DMS153 (cell line): ENCODE measurements around the gene LIMCH1.
"Not testable (repeated sequence)": the region's sequence is repeated elsewhere in the genome, so short reads cannot be mapped to it uniquely, and the experiment has no call there.

Experiments
- DNase-seq: peaks from one replicate; lab custom pipeline; 2025; lab: John Stamatoyannopoulos, UW

The LIMCH1 gene

DNA sequence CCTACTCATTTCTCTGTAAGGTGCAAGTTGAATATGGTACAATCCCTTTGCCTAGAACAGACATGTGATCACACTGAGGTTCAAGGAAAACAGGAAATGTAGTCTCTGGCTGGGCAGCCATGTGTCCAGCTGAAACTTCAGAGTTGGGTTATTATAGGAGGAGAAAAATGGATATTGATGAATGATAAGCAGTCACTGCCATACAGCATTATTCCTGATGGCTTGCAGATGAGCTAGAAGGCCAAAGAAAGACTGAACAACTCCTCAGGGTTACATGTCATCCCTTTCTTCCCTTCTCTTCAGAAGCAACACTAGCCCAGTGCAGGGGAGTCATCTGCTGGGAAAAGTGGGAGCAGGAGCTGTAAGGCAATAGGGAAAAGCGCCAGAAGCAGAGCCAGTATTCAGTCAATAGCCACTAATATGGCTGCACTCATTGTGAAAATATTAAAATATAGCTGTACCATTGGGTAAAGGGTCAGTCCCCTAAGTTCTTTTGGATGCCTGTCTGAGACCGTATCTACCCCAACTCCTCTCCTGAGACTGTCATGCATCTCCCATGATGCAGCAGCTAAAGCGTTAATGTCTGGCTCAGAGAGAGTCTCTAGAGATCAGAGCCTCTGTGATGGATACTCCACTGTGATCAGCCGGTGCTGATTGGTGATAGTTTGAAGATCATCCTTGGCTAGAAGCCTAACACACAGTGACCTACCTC is 190.1 kb downstream of the LIMCH1 start:
- no peak for DNase-seq

DNA sequence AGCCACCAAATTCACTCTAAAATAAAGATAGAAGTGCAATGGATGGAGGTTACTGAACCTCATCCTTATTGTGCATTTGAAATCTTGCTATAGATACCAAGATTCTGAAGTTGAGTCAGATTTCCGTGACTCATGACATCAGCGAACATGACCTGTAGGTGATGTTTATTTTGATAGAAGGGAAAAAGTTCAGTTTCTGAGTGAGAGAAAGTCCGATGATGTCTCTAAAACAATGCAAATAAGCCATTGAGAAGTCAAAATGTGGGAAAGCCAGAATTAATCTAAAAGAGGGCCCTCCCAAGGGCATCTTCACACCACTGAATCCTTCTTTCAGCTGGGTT is 190.6 kb downstream of the LIMCH1 start:
- no peak for DNase-seq

DNA sequence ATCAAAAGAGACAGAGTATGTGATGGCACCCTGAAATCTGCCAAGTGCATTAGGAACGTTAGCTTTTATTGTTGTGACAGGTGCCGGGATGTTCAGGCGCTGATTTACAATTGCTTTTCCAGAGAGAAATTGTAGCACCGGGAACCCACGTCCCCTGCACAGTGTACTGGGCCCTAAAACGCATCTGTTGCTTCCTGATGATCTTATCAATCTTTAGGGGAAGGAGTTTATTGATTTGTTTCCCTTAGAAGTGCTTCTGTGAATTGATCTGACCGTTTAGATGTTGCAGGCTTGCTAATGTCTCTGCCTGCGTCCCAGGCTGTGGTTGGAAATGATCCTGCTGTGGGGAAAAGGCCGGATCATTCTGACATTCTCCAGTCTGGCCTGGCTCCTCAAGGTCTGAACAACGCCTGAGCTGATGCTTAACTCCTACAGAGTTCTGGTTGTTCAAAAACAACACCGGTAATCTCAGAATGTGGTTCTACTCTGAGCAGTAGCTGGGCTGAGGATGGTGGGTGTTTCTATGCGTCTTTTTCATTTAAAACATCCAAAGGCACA is 193.7 kb downstream of the LIMCH1 start:
- DNase-seq, result no peak

DNA sequence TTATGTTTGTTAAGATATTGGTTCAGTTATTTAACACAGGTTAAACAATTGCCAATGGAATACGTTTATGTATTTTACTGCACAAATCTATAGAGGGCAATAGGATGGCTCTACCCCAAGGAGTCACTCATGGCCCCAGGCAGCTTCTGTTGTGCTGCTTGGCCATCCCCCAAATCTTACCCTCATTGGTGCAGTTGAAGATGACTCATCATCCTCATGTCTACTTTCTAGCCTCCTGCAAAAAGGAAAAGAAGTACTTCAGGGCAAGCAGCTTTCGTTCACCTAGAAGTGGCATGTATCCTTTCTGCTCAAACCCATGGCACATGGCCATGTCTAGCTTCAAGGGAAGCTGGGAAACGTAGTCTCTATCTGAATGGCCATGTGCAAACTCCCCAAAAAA is 196.4 kb downstream of the LIMCH1 start:
- DNase-seq, result no peak

DNA sequence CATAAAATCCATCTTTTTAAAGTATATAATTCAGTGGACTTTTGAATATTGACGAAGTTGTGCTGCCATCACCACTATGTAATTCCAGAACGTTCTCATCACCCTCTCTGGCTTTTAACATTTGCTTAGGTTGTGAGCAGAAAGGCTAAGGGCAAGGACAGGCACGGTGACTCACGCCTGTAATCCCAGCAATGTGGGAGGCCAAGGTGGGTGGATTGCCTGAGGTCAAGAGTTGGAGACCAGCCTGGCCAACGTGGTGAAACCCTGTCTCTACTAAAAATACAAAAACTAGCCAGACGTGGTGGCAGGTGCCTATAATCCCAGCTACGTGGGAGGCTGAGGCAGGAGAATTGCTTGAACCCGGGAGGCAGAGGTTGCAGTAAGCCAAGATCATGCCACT is 199.5 kb downstream of the LIMCH1 start:
- DNase-seq, result not testable (repeated sequence)

DNA sequence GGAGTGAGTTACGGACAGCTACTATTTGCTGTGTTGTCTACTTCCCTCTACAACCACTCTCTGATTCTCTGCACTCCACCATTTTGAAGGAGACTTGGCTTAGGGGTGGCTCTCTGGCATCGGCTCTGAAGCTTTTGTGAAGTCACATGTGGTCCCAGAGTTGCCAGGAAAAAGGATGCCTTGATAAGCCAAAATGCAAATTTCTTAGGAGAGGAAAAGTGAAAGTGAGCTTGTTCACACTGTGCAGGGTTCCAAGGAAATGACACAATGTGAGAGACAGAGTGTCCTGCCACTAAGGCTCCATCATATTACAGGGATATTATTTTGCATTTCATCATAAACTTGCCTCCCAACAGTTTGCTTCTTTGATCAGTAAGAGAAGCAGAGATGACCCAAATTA is 203.4 kb downstream of the LIMCH1 start:
- no peak for DNase-seq

DNA sequence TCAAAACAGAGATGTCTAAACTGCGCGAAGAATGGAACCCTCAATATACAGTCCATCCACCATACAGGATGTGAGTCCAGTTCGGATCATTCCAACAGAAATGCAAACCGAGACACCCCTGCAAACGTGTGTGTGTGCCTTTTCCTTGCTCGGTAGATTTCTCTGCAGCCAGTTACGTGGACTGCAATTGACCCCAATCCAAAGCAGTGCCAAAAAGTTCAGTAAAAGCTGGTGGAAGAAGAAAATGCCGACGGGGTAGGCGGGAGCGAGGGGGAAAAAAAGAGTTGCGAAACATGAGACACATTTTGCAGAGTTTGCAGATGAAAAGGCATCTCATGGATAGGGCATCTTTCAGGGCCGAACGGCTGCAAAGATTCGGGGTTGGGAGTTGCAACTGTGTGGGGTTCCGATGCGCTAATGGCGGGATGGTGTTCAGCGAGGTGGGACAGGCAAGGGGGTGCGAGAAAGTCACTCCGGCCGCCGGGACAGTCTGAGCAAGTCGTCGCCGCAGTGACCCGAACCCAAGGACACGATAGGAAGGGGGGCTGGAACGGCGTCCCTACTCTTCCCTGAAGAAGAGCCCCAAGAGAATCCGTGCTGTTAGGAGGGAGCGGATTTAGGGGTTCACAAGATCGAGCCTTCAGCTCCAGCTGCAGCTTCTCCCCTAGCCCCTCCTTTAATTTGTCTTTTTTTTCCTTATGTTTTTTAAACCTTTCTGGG is 206.8 kb downstream of the LIMCH1 start:
- DNase-seq, result no peak

DNA sequence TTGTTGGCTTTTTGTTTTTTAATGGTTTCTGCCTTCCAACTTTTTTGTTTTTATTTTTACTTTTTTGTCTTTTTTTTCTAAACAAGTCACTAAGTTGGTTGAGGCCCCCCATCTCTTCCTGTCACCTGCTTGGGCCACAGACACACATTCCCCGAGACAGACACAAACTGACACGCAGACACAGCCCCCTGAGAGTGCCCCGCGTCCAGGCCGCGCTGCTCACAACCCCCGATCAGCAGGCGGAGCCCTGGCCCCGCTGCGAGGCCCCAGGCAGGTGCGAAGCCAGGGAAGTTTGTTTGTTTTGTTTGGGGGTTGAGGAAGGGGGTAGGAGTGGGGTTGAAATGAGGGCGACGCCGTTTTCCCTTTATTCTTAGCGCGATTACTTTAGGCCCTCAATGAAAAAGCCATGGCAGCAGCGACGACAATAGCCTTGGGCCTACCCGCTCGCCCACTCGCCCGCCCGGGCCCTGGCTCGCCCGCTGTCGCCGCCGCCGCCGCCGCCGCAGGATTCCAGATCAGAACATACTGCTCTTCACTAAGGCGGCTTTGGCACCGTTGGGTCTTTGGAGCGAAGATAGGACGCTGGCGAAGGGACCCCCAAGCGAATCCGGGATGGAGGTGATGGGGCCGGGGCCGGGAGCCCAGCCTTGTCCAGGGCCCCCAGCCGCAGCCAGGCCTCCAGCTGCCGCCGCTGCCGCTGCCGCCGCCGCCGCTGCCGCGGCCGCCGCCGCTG is 207.5 kb downstream of the LIMCH1 start:
- no peak for DNase-seq

DNA sequence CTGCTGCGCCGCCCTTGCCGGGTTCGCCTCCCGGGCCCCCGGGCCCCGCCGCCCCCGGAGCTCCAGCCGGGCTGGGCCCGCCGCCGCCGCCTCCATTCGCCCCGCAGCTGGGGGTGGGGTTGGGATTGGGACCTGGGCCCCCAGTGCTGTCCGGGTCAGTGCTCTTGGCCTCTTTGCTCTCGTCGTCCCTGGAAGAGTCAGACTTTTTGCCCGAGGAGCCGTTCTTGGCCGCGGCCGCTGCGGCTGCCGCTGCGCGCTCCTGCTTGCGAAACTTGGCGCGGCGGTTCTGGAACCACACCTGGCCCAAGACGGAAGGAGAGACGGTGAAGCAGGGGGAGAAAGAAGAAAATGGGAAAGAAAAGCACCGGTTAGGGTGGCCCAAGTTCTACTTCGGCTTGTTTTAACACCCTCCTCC is 208.1 kb downstream of the LIMCH1 start:
- DNase-seq, result no peak

DNA sequence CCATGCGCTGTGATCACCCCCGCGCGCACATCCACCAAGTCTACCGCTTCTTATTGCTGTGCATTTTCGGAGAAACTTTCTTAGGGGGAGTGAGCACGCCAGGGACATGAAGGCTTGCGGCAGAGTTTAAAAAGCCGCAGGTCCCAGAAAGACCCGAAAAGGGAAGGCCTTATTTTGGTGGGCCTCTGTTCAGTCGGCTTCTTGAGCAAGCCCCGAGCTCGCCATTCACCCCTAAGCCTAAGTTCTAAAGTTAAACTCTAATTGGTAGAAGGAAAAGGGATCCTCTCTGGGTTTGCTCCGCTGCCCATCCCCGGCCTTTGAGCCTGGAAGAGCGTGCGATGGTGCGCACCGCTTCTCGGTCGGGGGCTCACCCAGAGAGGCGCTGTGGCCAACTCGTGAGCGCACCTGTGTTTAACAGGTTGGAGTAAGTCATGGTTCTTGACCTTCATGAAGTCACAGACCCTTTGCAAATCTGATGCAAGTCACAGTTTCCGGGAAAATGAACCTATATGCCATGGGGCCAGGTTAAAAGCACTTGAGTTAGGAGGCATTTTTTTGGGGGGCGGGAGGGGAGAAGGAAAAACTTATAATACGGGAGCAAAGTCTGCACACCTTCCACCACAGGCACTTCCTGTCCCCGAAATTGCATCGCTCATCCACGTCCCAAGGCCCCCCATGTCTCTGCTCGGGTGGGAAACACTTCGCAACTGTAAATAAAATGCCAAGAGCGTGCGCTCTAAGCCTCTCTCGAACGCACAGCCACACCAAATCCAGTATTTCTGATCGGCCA is 208.7 kb downstream of the LIMCH1 start:
- no peak for DNase-seq

DNA sequence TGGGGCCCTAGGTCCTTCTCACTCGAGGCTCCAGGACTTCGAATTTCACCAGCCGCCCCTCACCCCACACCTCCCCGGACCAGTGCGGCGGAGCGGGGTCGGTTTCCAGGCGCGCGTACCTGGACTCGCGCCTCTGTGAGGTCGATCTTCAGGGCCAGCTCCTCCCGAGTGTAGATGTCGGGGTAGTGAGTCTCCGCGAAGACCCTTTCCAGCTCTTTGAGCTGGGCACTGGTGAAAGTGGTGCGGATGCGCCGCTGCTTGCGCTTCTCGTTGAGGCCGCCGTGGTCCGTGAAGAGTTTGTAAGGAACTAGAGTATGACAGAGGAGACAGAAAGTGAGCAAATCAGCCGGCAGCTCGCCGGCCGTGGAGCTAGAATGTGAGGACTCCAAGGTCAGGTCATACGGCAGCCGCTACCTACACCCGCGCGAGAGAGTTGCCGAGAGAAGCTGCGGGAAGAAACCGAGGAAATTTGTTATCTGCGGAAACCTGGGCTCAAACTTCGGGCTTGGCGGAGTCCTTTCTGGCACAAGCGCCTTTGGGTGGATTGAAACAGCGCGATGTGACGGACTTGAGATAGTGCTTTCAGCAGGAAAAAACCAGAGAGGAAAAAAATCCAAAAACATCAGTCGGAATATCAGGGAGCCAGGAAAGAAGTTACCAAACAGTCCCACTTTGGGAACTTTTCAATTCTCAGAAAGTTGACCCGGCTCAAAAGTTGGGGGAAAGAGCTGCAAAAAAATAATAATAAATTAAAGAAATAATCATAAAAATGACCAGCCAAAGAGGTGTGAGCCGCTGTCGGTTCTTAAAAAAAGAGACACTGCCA is 209.5 kb downstream of the LIMCH1 start:
- DNase-seq, result no peak

DNA sequence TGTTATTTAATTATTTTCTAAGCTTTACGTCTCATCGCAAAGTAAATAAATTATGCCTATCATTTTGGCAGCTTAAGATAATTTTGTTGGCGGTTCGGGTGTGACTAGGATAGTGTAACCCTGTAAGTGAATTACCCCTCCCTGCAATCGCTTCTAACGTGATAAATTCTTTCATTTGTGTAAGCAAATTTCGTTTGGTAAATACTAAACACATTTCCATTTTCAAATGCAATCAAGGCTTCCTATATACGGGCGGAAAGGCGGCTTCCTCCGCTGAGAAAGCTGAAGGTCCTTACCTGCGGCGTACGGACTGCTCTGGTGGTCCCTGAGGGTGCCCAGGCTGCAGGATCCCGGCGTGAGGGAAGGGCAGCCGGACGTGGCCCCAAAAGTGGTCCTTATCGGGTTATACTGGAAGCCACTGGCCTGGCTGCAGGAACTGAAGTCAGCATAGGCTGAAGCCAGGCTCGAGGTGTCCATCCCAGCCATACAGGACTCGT is 210.2 kb downstream of the LIMCH1 start:
- no peak for DNase-seq

DNA sequence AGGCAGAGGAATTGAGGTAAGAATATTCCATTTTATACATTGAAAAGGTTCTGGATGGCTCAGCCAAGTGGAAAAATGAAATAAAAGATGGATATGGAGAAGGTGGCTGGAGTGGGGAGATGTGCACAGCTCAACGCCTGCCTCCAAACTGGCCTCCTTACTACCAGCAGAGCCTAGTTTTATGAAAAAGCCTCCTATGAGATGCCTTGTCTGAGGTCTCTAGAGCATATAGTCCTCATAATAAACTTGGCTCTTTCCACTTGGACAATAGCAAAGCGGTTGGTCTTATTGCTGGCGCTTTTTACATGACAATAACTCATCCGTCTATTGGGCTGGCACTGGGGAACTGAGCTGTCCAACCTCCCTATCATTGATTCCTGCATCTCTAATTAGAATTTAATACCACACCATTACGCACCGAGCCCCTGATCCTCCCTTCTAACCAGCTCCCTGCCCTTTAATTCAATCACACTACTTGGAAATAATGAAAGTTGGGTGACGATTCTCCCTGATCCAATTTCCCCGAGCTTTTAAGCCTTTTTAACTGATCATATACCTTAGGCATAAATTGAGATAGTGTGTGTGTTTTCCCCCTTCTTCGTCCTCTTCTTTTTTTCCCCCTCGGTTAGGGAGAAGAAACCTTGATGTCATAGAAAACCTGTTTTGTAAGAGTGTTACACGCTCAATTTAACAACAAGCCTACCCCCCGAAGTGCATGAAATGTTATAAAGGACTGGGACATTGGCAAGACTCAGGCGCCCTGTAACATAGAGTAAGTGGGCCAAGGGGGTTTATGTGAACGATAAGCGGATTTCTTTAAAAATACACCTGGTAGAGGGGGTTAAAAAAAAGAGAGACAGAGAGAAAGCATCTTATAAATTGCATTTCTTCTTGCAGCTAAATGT is 210.9 kb downstream of the LIMCH1 start, which contains the start of gene PHOX2B:
Gene PHOX2B, minus strand, starts transcription at position 155 of the 905 bp plus-strand sequence. Its CDS starts 115 bp downstream, at position 40.
- DNase-seq, result no peak

DNA sequence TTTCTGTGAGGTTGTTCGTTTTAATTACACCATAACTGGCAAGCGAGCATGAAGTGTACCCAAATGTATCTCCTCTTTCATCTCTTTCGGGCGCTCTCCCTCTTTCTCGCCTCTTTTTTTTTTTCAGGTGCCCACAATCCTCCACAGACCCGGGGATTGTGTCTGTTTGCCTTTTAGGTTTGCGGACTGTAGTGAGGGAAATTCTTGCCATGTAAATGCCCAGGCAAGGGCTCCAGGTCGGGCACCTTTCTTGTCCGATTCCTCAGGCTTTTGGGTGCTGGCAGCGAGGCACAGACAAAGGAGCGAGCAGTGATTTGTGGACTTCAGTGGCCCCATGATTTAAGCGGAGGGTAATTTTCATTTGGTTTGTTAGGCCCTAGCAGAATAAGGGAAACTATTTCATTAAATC is 211.7 kb downstream of the LIMCH1 start:
- no peak for DNase-seq
